Adrenal gland (tissue), 12 donors: ENCODE data around the gene PTGIR. TPM values are rescaled to one million over a fixed set of nuclear protein-coding genes. Genes with fewer than 3 reads are reported as not detected.
A peak's percentile ranks its signal among the peaks of the same experiment; 100 is the strongest.

ENCODE experiments used
- DNase-seq, 7 donors: peaks; one replicate each; pipeline ENCODE4 v3.0.0-alpha.2; 2019 to 2020
- H3K27ac ChIP-seq, 5 donors: fragments of 200-600 bp; sonication (generic) in 4 of 5; 1 replicate in 3 of 5; 2 replicates in 2 of 5; pipeline versions ENCODE4 v1.5.1 to v1.8.0; 2016 to 2020; ENCODE audit warnings: mild to moderate bottlenecking in 1 of 5
- H3K27me3 ChIP-seq: fragments of 200-600 bp; 2 replicates; pipeline ENCODE4 v1.8.0; 2021
- H3K36me3 ChIP-seq, 2 donors: fragments of 200-600 bp; replicated peaks in 1 of 2; 1 replicate in 1 of 2; 2 replicates in 1 of 2; pipeline versions ENCODE4 v1.5.1 to v1.8.0; 2018 to 2022
- H3K4me1 ChIP-seq, 2 donors: fragments of 200-600 bp; replicated peaks in 1 of 2; 1 replicate in 1 of 2; 2 replicates in 1 of 2; pipeline versions ENCODE4 v1.5.1 to v1.8.0; 2018 to 2021
- H3K4me3 ChIP-seq, 4 donors: fragments of 200-600 bp; sonication (generic) in 3 of 4; one replicate each; pipeline ENCODE4 v1.5.1; 2016 to 2018
- H3K9me3 ChIP-seq, 3 donors: fragments of 200-600 bp; sonication (generic) in 1 of 3; replicated peaks in 1 of 3; 1 replicate in 2 of 3; 2 replicates in 1 of 3; pipeline versions ENCODE4 v1.5.1 to v1.8.0; 2016 to 2021
- CTCF ChIP-seq, 6 experiments: fragments of 450-650 bp in 4 of 6; fragments of 200-600 bp in 2 of 6; sonication (generic) in 1 of 6; IDR thresholded peaks; 1 replicate in 5 of 6; 2 replicates in 1 of 6; pipeline versions ENCODE4 v1.5.1 to v1.8.0; 2016 to 2021; ENCODE audit warnings: antibody characterized with exemption in 6 of 6, mild to moderate bottlenecking in 2 of 6, moderate library complexity in 1 of 6
- POLR2A ChIP-seq, 2 donors: fragments of 450-650 bp; IDR thresholded peaks; one replicate each; pipeline ENCODE4 v1.6.1; 2017; ENCODE audit warnings: antibody characterized with exemption in 2 of 2, mild to moderate bottlenecking in 2 of 2, moderate library complexity in 1 of 2
- WGBS, 4 donors: extraction: QIAGEN DNeasy Blood & Tissue Kit in 2 of 4; methylation state at CpG; one replicate each; pipeline versions ENCODE4 v1.1.5 to v1.1.7; 2013 to 2017; 5-methylcytosine and 5-hydroxymethylcytosine counted together
- intact Hi-C, 2 donors: fragments of 100-400 bp; cut with DNase I; formaldehyde crosslinking; loops; one replicate each; pipeline versions ENCODE4 v1.14.1 to v1.15.0; 2022 to 2023
- polyA plus RNA-seq, 3 donors: library from polyadenylated mRNA; stranded (reverse); fragments of 200-250 nt in 2 of 3; fragments of 350-450 nt in 1 of 3; fragmentation: Illumina TruSeq in 1 of 3; extraction: RNeasy Lipid Tissue Mini Kit (QIAGEN cat#74804) in 1 of 3; gene quantifications; one replicate each; pipeline ENCODE4 v1.2.3, GENCODE V29; 2013 to 2014
- total RNA-seq, 9 donors: library from RNA; depleted of rRNA in 4 of 9; stranded (reverse); fragments of >200 nt in 4 of 9; fragments of 120-200 nt in 1 of 9; fragmentation: NEBNext Ultra II Directional in 1 of 9; extraction: Animal tissue kit (Norgen Biotek cat#: 25700) in 1 of 9; gene quantifications; one replicate each; pipeline versions ENCODE4 v1.1.0 to v1.2.4, GENCODE V29; 2013 to 2023
- donor health status: healthy with polysubstance abuse.
- donor health status: Bipolar disorder and iron deficiency.
- donor health status: DM: yes; HTN: yes; CAD: no.
- donor health status: DM: no; HTN: no; CAD: no.
- donor health status: DM: no; HTN: no; CAD: no.
- donor health status: DM: yes; HTN: yes; CAD: no.

PTGIR gene
- total and polyA plus RNA-seq, 12 donors: 0.94 to 24.8 (median 9.8) TPM

- Histone ChIP-seq H3K9me3 (no peaks in the 10 kb centered on the region), H3K27me3 (no peaks in the 10 kb centered on the region), H3K36me3 (no peaks in the 10 kb centered on the region), H3K4me1 (peaks cover 13 to 31% of the 10 kb centered on the region in 2 donors), H3K4me3 (no peak overlapping the region), H3K27ac (peak overlapping the region in 3 of 5 donors; percentile 29 to 82 (median 73))
- 44 to 55% (median 50%) methylated on average over 12 to 14 of the region's 14 CpGs for WGBS, 4 donors
- peak in 3 of 7 donors; percentile 52 to 74 (median 54) for DNase-seq
- intact Hi-C loops: loop anchor here in 1 of 2 donors (10.0 kb wide), 1 partner anchor 198 kb away; no protein-coding TSS in a partner anchor
- TF ChIP-seq CTCF (IDR thresholded peaks at IDR 0.05) (no peak), POLR2A (IDR thresholded peaks at IDR 0.05) (no peak)
These were observed 1.6 kb upstream of the PTGIR start for GRCh38 chr19:46626446-46626845.

- Histone ChIP-seq H3K9me3 (no peaks in the 10 kb centered on the region), H3K4me1 (peaks cover 13 to 26% of the 10 kb centered on the region in 2 donors), H3K27me3 (no peaks in the 10 kb centered on the region), H3K27ac (peak overlapping the region in 4 of 5 donors; percentile 6 to 82 (median 51)), H3K4me3 (no peak overlapping the region), H3K36me3 (no peaks in the 10 kb centered on the region)
- DNase-seq: no peak
- 13 to 59% (median 42%) methylated on average over 3 to 12 of the region's 12 CpGs for WGBS, 4 donors
- TF ChIP-seq CTCF (IDR thresholded peaks at IDR 0.05) (no peak), POLR2A (IDR thresholded peaks at IDR 0.05) (no peak)
- intact Hi-C loops: loop anchor here in 1 of 2 donors (10.0 kb wide), 1 partner anchor 199 kb away; no protein-coding TSS in a partner anchor
These were observed 842 bp upstream of the PTGIR start for GRCh38 chr19:46625731-46626130.

- TF ChIP-seq POLR2A (IDR thresholded peaks at IDR 0.05) (no peak), CTCF (IDR thresholded peaks at IDR 0.05) (no peak)
- no peaks in the 10 kb centered on the region for H3K36me3 ChIP-seq
- H3K4me3 ChIP-seq: peak overlapping the region in 1 of 4 donors; percentile 29
- intact Hi-C loops: loop anchor here in 1 of 2 donors (10.0 kb wide), 1 partner anchor 201 kb away; no protein-coding TSS in a partner anchor
- H3K4me1 ChIP-seq: peaks cover 13 to 29% of the 10 kb centered on the region in 2 donors
- DNase-seq: no peak
- H3K27me3 ChIP-seq: no peaks in the 10 kb centered on the region
- H3K27ac ChIP-seq: peak overlapping the region in 2 of 5 donors; percentile 73 to 82
- H3K9me3 ChIP-seq: no peaks in the 10 kb centered on the region
- WGBS, 4 donors: 88 to 92% (median 89%) methylated on average over 15 to 35 of the region's 35 CpGs
These were observed 880 bp downstream of the PTGIR start for GRCh38 chr19:46623915-46624502.

- 58 to 72% (median 65%) methylated on average over 4 to 7 of the region's 7 CpGs for WGBS, 4 donors
- TF ChIP-seq POLR2A (IDR thresholded peaks at IDR 0.05) (no peak), CTCF (IDR thresholded peaks at IDR 0.05) (no peak)
- Histone ChIP-seq H3K4me3 (peak overlapping the region in 1 of 4 donors; percentile 10), H3K27ac (peak overlapping the region in 1 of 5 donors; percentile 47), H3K36me3 (no peaks in the 10 kb centered on the region), H3K4me1 (peaks cover 13 to 37% of the 10 kb centered on the region in 2 donors), H3K9me3 (no peaks in the 10 kb centered on the region), H3K27me3 (no peaks in the 10 kb centered on the region)
- DNase-seq: no peak
- intact Hi-C loops: loop anchor here in 1 of 2 donors (10.0 kb wide), 1 partner anchor 203 kb away; no protein-coding TSS in a partner anchor
These were observed 2.8 kb downstream of the PTGIR start for GRCh38 chr19:46622118-46622446.
